Loucy (cell line): ENCODE data around the gene PEMT.
A peak's percentile ranks its signal among the peaks of the same experiment; 100 is the strongest.

Source experiments
- H2AFZ ChIP-seq: fragments of 200-600 bp; sonication (generic); 2 replicates; pipeline ENCODE4 v1.6.0; 2016; ENCODE audit warnings: antibody characterized with exemption, mild to moderate bottlenecking, low read length, moderate library complexity
- H3F3A ChIP-seq: fragments of 200-600 bp; 2 replicates; pipeline ENCODE4 v1.6.0; 2016; ENCODE audit warnings: antibody characterized with exemption, low read depth, mild to moderate bottlenecking
- H3K27me3 ChIP-seq: fragments of 200-600 bp; sonication (generic); 2 replicates; pipeline ENCODE4 v1.6.1; 2014; ENCODE audit warnings: low read length, mild to moderate bottlenecking; ENCODE audit not compliant: insufficient read depth, poor library complexity, severe bottlenecking
- H3K36me3 ChIP-seq: fragments of 200-600 bp; sonication (generic); 2 replicates; pipeline ENCODE4 v1.6.1; 2016; ENCODE audit warnings: low read length; ENCODE audit not compliant: insufficient read depth
- H3K4me1 ChIP-seq: fragments of 200-600 bp; sonication (generic); 2 replicates; pipeline ENCODE4 v1.5.1; 2014; ENCODE audit warnings: low read length, mild to moderate bottlenecking; ENCODE audit not compliant: insufficient read depth, poor library complexity, severe bottlenecking
- H3K4me2 ChIP-seq: fragments of 200-600 bp; sonication (generic); 2 replicates; pipeline ENCODE4 v1.6.0; 2014; ENCODE audit warnings: antibody characterized with exemption, low read length, low read depth, mild to moderate bottlenecking; ENCODE audit not compliant: poor library complexity, severe bottlenecking
- H3K4me3 ChIP-seq: fragments of 200-600 bp; sonication (generic); 2 replicates; pipeline ENCODE4 v1.5.1; 2014; ENCODE audit warnings: low read length, mild to moderate bottlenecking, mixed read lengths; ENCODE audit not compliant: poor library complexity, severe bottlenecking
- H3K79me2 ChIP-seq: fragments of 200-600 bp; sonication (generic); 2 replicates; pipeline ENCODE4 v1.6.1; 2014; ENCODE audit warnings: low read length; ENCODE audit not compliant: insufficient read depth
- H3K9ac ChIP-seq: fragments of 200-600 bp; sonication (generic); 2 replicates; pipeline ENCODE4 v1.6.0; 2014; ENCODE audit warnings: mild to moderate bottlenecking, low read depth, low read length, moderate library complexity; ENCODE audit not compliant: poor library complexity, severe bottlenecking
- H3K9me2 ChIP-seq: fragments of 200-600 bp; sonication (generic); replicated peaks from 2 replicates; pipeline ENCODE4 v1.6.1; 2016; ENCODE audit warnings: low read depth, low read length, mixed read lengths
- H3K9me3 ChIP-seq: fragments of 200-600 bp; sonication (generic); 2 replicates; pipeline ENCODE4 v1.6.1; 2014; ENCODE audit warnings: mild to moderate bottlenecking, antibody characterized with exemption, low read length, low read depth; ENCODE audit not compliant: insufficient read depth
- H4K20me1 ChIP-seq: fragments of 200-600 bp; sonication (generic); 2 replicates; pipeline ENCODE4 v1.6.0; 2014; ENCODE audit warnings: antibody characterized with exemption, low read length, mild to moderate bottlenecking; ENCODE audit not compliant: insufficient read depth, poor library complexity, severe bottlenecking
- CTCF ChIP-seq: fragments of 200-600 bp; sonication (generic); conservative IDR thresholded peaks from 2 replicates; pipeline ENCODE4 v1.5.1; 2014; ENCODE audit warnings: mild to moderate bottlenecking, antibody characterized with exemption, low read length
- EZH2phosphoT487 ChIP-seq: fragments of 200-600 bp; IDR thresholded peaks from 2 replicates; pipeline ENCODE4 v1.6.1; 2018; ENCODE audit warnings: antibody characterized with exemption, mild to moderate bottlenecking, moderate library complexity, borderline replicate concordance

Gene PEMT

GRCh38 chr17:17462048-17462824 lies 129.3 kb downstream of the PEMT start:
- no peak for TF ChIP-seq CTCF
- TF ChIP-seq EZH2phosphoT487: no peak
- H3K4me2 ChIP-seq: peak overlapping the region; percentile 5

GRCh38 chr17:17460038-17460437 lies 131.5 kb downstream of the PEMT start:
- Histone ChIP-seq H3K36me3 (no peaks in the 10 kb centered on the region), H2AFZ (no peak overlapping the region), H3K9ac (no peak overlapping the region), H3F3A (no peaks in the 10 kb centered on the region), H3K4me3 (no peak overlapping the region), H4K20me1 (no peaks in the 10 kb centered on the region), H3K4me2 (no peak overlapping the region), H3K9me3 (no peaks in the 10 kb centered on the region), H3K9me2 (no peaks in the 10 kb centered on the region), H3K4me1 (peaks cover 7% of the 10 kb centered on the region), H3K79me2 (no peaks in the 10 kb centered on the region), H3K27me3 (no peaks in the 10 kb centered on the region)
- TF ChIP-seq EZH2phosphoT487 (no peak), CTCF (no peak)

More at GRCh38 chr17:17462048-17462824, 129.3 kb downstream of the PEMT start:
- H4K20me1 ChIP-seq: no peaks in the 10 kb centered on the region
- H3K4me1 ChIP-seq: peaks cover 7% of the 10 kb centered on the region
- H2AFZ ChIP-seq: peak overlapping the region; percentile 3; the same call in 1 of the 2 replicates
- H3K9ac ChIP-seq: peak overlapping the region; percentile 23
- H3F3A ChIP-seq: no peaks in the 10 kb centered on the region
- no peaks in the 10 kb centered on the region for H3K9me2 ChIP-seq
- no peaks in the 10 kb centered on the region for H3K36me3 ChIP-seq
- H3K79me2 ChIP-seq: no peaks in the 10 kb centered on the region
- no peaks in the 10 kb centered on the region for H3K9me3 ChIP-seq
- H3K27me3 ChIP-seq: no peaks in the 10 kb centered on the region
- no peak overlapping the region for H3K4me3 ChIP-seq

DNA sequence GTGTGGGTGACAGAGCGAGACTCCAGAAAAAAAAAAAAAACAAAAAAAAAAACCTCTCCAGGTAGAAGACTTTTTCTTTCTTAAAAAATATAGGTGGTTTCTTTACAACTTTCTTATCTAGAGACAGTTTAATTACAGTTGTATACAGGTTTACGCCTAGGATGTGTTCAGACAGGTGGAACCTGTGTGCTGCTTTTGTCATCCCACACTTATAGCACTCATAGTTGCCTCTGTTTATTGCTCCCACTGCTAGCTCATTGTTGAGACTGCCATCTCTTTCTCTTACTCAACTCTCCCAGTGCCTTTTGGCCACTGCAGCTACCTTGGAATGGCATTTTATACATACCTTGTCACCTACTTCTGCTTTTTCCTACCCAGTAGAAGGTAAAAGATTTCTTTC lies 133.8 kb downstream of the PEMT start:
- Histone ChIP-seq H3K4me3 (no peak overlapping the region), H3F3A (no peaks in the 10 kb centered on the region), H3K27me3 (no peaks in the 10 kb centered on the region), H2AFZ (no peak overlapping the region), H3K4me2 (no peak overlapping the region), H3K4me1 (peaks cover 7% of the 10 kb centered on the region), H3K9me2 (no peaks in the 10 kb centered on the region), H4K20me1 (no peaks in the 10 kb centered on the region), H3K9me3 (no peaks in the 10 kb centered on the region), H3K79me2 (no peaks in the 10 kb centered on the region), H3K9ac (no peak overlapping the region), H3K36me3 (no peaks in the 10 kb centered on the region)
- no peak for TF ChIP-seq CTCF
- TF ChIP-seq EZH2phosphoT487: no peak
